AG09309 (cell line): ENCODE measurements around the gene PTCD2.

Experiments used
- DNase-seq: peaks from one replicate; pipeline ENCODE4 v3.0.0-alpha.2; 2010; ENCODE audit warnings: low read depth
- H3K4me3 ChIP-seq: 2 replicates; pipeline ENCODE4 v1.5.1; 2011; ENCODE audit warnings: mild to moderate bottlenecking, low read depth, low read length, moderate library complexity; ENCODE audit not compliant: control insufficient read depth
- TF ChIP-seq, protein P1 (sequence below): IDR thresholded peaks from 2 replicates; pipeline ENCODE4 v1.5.1; 2011; ENCODE audit warnings: mild to moderate bottlenecking, low read depth, low read length, inconsistent platforms; ENCODE audit not compliant: insufficient read depth, control insufficient read depth; ENCODE audit errors: missing control alignments

PTCD2 gene, protein sequence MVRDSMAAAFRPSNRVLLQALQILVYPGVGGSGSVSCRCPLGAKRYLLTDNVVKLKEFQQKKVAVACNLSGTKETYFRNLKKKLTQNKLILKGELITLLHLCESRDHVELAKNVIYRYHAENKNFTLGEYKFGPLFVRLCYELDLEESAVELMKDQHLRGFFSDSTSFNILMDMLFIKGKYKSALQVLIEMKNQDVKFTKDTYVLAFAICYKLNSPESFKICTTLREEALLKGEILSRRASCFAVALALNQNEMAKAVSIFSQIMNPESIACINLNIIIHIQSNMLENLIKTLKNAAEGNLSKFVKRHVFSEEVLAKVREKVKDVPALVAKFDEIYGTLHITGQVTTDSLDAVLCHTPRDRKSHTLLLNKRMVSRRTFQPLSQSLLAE

DNA sequence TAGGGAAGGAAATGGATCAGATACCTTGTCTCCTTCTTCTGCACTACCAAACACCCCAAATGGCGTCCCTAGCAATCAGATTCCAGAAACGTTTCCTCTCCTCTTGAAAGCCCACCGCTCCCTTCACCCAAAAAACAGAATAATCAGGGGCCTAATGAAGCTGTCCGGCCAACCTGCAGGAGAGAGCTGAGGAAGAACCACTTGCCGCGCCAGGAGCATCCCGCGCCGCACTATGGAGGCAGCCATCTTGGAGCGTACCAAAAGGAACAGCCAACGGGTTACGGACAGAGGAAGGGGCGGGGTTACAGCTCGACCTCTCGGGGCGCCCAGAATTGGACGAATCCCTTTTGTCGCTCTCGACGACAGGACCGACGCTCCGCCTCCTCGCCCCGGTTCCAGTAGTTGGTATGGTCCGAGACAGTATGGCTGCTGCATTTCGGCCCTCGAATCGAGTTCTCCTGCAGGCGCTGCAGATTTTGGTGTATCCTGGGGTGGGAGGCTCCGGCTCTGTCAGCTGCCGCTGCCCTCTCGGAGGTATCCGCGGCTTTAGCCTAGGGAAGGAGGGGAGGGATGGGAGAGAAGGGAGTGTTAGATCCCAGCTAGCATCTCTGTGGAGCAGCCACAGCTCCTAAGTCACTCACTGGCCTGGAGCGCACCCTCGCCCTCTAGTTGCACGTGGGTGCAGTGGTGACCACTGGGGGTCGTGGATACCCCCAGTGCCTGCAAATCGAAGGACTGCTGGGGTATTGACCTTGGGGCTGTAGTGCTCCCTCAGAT, at the start of gene PTCD2, which contains the start of gene MRPS27:
TSS of gene PTCD2 (plus strand) at position 398 of the 777 bp plus-strand sequence. CDS start at position 408, 10 bp downstream.
TSS of gene MRPS27 (minus strand) at position 265 of the 777 bp plus-strand sequence. CDS start at position 246, 19 bp downstream.
- TF ChIP-seq, protein P1, sequence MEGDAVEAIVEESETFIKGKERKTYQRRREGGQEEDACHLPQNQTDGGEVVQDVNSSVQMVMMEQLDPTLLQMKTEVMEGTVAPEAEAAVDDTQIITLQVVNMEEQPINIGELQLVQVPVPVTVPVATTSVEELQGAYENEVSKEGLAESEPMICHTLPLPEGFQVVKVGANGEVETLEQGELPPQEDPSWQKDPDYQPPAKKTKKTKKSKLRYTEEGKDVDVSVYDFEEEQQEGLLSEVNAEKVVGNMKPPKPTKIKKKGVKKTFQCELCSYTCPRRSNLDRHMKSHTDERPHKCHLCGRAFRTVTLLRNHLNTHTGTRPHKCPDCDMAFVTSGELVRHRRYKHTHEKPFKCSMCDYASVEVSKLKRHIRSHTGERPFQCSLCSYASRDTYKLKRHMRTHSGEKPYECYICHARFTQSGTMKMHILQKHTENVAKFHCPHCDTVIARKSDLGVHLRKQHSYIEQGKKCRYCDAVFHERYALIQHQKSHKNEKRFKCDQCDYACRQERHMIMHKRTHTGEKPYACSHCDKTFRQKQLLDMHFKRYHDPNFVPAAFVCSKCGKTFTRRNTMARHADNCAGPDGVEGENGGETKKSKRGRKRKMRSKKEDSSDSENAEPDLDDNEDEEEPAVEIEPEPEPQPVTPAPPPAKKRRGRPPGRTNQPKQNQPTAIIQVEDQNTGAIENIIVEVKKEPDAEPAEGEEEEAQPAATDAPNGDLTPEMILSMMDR, result peak; percentile 5
- peak; percentile 98 for DNase-seq
- H3K4me3 ChIP-seq, result peak within 1 kb of the TSS; percentile 85

- no peak overlapping the region for H3K4me3 ChIP-seq
- TF ChIP-seq, protein P1, result no peak
- no peak for DNase-seq
Observed at GRCh38 chr5:72271702-72272101, 48.5 kb upstream of the PTCD2 start.

DNA sequence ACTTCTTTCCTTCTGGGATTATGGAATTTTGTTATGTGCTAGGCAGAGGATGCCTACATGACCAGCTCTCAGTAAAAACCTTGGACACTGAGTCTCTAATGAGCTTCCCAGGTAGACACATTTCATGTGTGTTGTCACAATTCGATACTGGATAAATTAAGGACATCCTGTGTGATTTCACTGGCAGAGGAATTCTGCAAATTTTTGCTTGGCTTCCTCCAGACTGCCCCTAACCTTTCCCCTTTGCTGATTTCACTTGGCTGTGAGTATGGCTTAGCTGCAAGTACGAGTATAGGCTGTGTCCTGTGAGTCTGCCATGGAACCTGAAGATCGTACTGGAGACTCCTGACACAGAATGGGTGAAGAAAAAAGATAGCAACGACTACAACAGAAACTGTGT, 47.8 kb upstream of the PTCD2 start:
- DNase-seq, result no peak
- no peak overlapping the region for H3K4me3 ChIP-seq
- TF ChIP-seq, protein P1, result no peak

GRCh38 chr5:72273547-72273946, 46.6 kb upstream of the PTCD2 start:
- TF ChIP-seq, protein P1, result no peak
- H3K4me3 ChIP-seq, result no peak overlapping the region

DNA sequence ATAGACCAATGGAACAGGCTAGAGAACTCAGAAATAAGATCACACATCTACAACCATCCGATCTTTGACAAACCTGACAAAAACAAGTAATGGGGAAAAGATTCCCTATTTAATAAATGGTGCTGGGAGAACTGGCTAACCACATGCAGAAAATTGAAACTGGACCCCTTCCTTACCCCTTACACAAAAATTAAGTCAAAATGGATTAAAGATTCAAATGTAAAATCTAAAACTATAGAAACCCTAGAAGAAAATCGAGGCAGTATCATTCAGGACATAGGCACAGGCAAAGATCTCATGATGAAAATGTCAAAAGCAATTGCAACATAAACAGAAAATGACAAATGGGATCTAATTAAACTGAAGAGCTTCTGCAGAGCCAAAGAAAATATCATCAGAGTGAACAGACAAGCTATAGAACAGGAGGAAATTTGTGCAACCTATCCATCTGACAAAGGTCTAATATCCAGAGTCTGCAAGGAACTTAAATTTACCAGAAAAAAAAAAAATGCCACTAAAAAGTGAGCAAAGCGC, 43.9 kb upstream of the PTCD2 start:
- no peak for DNase-seq
- TF ChIP-seq, protein P1, result no peak
- no peak overlapping the region for H3K4me3 ChIP-seq

More at GRCh38 chr5:72273547-72273946, 46.6 kb upstream of the PTCD2 start:
- DNase-seq, result no peak

GRCh38 chr5:72280581-72281069, 39.5 kb upstream of the PTCD2 start:
- TF ChIP-seq, protein P1, result peak; percentile 65
- H3K4me3 ChIP-seq, result no peak overlapping the region
- no peak for DNase-seq
